ENCODE results near the gene IFI6. TPM values are rescaled to one million over a fixed set of nuclear protein-coding genes. Genes with fewer than 3 reads are reported as not detected.

IFI6 gene
- total RNA-seq, 2 donors from 2014 or later = 18.0 to 25.1 TPM

DNA sequence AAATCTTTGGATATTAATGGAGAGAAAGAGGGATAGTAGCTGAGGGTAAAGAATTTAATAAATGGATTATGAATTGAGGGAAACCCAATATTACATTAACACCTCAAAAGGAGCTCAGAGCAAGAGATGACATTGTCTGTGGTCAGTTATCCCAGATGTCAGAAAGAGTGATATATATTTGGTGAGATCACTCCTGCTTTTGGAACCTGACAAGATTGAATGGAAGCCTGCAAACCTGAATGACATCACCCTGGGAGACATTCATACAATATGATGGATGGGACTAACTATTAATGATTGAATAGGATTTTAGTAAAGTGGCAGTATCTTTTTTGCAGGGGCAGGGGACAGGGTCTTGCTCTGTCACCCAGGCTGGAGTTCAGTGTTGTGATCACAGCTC is 6.8 kb upstream of the IFI6 start:
- H3K9me3 ChIP-seq = peaks cover 6% of the 10 kb centered on the region
- no peak overlapping the region for H3K27ac ChIP-seq
- no peaks in the 10 kb centered on the region for H3K27me3 ChIP-seq
- no peaks in the 10 kb centered on the region for H3K4me1 ChIP-seq
- intact Hi-C loops (cut with DNase I) = loop anchor here (5.0 to 10.0 kb wide), 2 partner anchors 44 to 136 kb away; no protein-coding TSS in a partner anchor
- H3K36me3 ChIP-seq = no peaks in the 10 kb centered on the region
- no peak for DNase-seq
- H3K9ac ChIP-seq (ENCODE audit: low read depth in 2 of 2, low read length in 2 of 2) = no peak overlapping the region
- TF ChIP-seq, protein P1, sequence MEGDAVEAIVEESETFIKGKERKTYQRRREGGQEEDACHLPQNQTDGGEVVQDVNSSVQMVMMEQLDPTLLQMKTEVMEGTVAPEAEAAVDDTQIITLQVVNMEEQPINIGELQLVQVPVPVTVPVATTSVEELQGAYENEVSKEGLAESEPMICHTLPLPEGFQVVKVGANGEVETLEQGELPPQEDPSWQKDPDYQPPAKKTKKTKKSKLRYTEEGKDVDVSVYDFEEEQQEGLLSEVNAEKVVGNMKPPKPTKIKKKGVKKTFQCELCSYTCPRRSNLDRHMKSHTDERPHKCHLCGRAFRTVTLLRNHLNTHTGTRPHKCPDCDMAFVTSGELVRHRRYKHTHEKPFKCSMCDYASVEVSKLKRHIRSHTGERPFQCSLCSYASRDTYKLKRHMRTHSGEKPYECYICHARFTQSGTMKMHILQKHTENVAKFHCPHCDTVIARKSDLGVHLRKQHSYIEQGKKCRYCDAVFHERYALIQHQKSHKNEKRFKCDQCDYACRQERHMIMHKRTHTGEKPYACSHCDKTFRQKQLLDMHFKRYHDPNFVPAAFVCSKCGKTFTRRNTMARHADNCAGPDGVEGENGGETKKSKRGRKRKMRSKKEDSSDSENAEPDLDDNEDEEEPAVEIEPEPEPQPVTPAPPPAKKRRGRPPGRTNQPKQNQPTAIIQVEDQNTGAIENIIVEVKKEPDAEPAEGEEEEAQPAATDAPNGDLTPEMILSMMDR (IDR thresholded peaks at IDR 0.05) = no peak
- H3K4me3 ChIP-seq = no peak overlapping the region

- Histone ChIP-seq H3K36me3 (no peaks in the 10 kb centered on the region), H3K4me3 (no peak overlapping the region), H3K9me3 (peaks cover 6% of the 10 kb centered on the region), H3K27me3 (no peaks in the 10 kb centered on the region), H3K4me1 (peaks cover 9% of the 10 kb centered on the region), H3K27ac (no peak overlapping the region), H3K9ac (ENCODE audit: low read depth in 2 of 2, low read length in 2 of 2) (no peak overlapping the region)
- no peak for DNase-seq
- TF ChIP-seq, protein P1 (IDR thresholded peaks at IDR 0.05) = no peak
- intact Hi-C loops (cut with DNase I) = loop anchor here (5.0 to 10.0 kb wide), 2 partner anchors 46 to 138 kb away; no protein-coding TSS in a partner anchor
These were observed 4.4 kb upstream of the IFI6 start for GRCh38 chr1:27676410-27676809.

GRCh38 chr1:27672750-27673112 is 739 bp upstream of the IFI6 start:
- TF ChIP-seq, protein P1 (IDR thresholded peaks at IDR 0.05) = no peak
- H3K9ac ChIP-seq (ENCODE audit: low read depth in 2 of 2, low read length in 2 of 2) = peak overlapping the region; percentile 43 to 81
- DNase-seq = no peak

GRCh38 chr1:27669876-27670275 is 2.1 kb downstream of the IFI6 start:
- H3K9ac ChIP-seq (ENCODE audit: low read depth in 2 of 2, low read length in 2 of 2) = no peak overlapping the region
- no peaks in the 10 kb centered on the region for H3K36me3 ChIP-seq
- TF ChIP-seq, protein P1 (IDR thresholded peaks at IDR 0.05) = no peak
- DNase-seq = no peak
- H3K9me3 ChIP-seq = no peaks in the 10 kb centered on the region
- peaks cover 17% of the 10 kb centered on the region for H3K4me1 ChIP-seq
- H3K4me3 ChIP-seq = no peak overlapping the region
- intact Hi-C loops (cut with DNase I) = loop anchor here (10.0 kb wide), 1 partner anchor 145 kb away; no protein-coding TSS in a partner anchor
- no peak overlapping the region for H3K27ac ChIP-seq
- no peaks in the 10 kb centered on the region for H3K27me3 ChIP-seq

More at GRCh38 chr1:27672750-27673112, 739 bp upstream of the IFI6 start:
- intact Hi-C loops (cut with DNase I) = loop anchor here (10.0 kb wide), 1 partner anchor 142 kb away; no protein-coding TSS in a partner anchor
- no peaks in the 10 kb centered on the region for H3K27me3 ChIP-seq
- peak overlapping the region; percentile 83 for H3K27ac ChIP-seq
- peak overlapping the region; percentile 42 for H3K4me3 ChIP-seq
- H3K9me3 ChIP-seq = no peaks in the 10 kb centered on the region
- no peaks in the 10 kb centered on the region for H3K36me3 ChIP-seq
- H3K4me1 ChIP-seq = peaks cover 17% of the 10 kb centered on the region

DNA sequence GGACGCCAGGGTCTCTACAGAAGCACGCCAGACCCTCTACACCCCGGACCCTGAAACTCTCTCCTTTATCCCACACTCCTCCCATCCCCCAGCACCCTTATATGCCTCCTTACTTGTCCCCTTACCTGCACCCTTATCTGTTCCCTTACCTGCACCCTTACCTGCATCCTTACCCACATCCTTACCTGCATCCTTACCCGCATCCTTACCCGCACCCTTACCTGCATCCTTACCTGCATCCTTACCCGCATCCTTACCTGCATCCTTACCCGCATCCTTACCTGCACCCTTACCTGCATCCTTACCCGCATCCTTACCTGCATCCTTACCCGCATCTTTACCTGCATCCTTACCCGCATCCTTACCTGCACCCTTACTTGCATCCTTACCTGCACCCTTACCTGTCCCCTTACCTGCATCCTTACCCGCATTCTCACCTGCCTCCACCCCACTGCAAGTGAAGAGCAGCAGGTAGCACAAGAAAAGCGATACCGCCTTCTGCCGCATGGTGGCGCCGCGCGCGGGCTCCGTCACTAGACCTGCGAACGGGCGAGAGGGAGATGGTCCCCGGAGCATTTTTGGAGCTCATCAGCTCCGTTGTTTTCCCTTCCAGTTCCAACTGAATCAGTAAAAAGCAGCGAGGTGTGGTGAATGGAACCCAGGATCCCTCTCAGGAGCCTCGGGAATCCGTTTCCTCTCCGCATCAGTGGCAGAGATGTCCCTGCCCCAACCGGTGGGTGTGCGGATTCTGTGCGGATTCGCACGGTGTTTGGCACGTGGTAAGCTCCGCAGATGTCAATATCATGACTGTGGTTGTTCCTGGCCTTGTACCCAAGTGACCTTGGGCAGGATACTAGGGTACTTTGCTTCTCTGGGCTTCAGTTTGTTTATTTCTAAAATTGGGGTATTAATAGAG is 2.9 kb downstream of the IFI6 start:
- TF ChIP-seq, protein P1 (IDR thresholded peaks at IDR 0.05) = peak; percentile 85
- H3K9ac ChIP-seq (ENCODE audit: low read depth in 2 of 2, low read length in 2 of 2) = peak overlapping the region; percentile 40 to 63
- H3K27me3 ChIP-seq = no peaks in the 10 kb centered on the region
- intact Hi-C loops (cut with DNase I) = no loop called here
- peak; percentile 91 for DNase-seq
- H3K9me3 ChIP-seq = no peaks in the 10 kb centered on the region
- H3K4me1 ChIP-seq = peaks cover 17% of the 10 kb centered on the region
- H3K4me3 ChIP-seq = peak overlapping the region; percentile 16
- H3K36me3 ChIP-seq = no peaks in the 10 kb centered on the region
- H3K27ac ChIP-seq = no peak overlapping the region

Data from colonic mucosa (tissue), 4 donors.